SJCRH30 (cell line): ENCODE results near the gene KCND3. TPM values are rescaled to one million over a fixed set of nuclear protein-coding genes. Genes with fewer than 3 reads are reported as not detected.
"Not testable (repeated sequence)": the region's sequence is repeated elsewhere in the genome, so short reads cannot be mapped to it uniquely, and the experiment has no call there.

Experiments used
- DNase-seq, 2 experiments: peaks; one replicate each; pipeline ENCODE4 v3.0.0-alpha.2; 2015 to 2020
- H3K27ac ChIP-seq: fragments of 250-450 bp; sonication (Bioruptor Pico); 2 replicates; pipeline ENCODE4 v1.5.1; 2020; ENCODE audit warnings: mild to moderate bottlenecking, moderate library complexity
- H3K27me3 ChIP-seq: fragments of 250-450 bp; sonication (Bioruptor Pico); 2 replicates; pipeline ENCODE4 v1.5.1; 2020; ENCODE audit warnings: mild to moderate bottlenecking, moderate library complexity
- H3K36me3 ChIP-seq: fragments of 250-450 bp; sonication (Bioruptor Pico); 2 replicates; pipeline ENCODE4 v1.5.1; 2020; ENCODE audit warnings: mild to moderate bottlenecking, moderate library complexity
- H3K4me1 ChIP-seq: fragments of 250-450 bp; sonication (Bioruptor Pico); 2 replicates; pipeline ENCODE4 v1.5.1; 2020; ENCODE audit warnings: mild to moderate bottlenecking, moderate library complexity
- H3K4me3 ChIP-seq: fragments of 250-450 bp; sonication (Bioruptor Pico); 2 replicates; pipeline ENCODE4 v1.5.1; 2020; ENCODE audit warnings: mild to moderate bottlenecking, moderate library complexity
- H3K9me3 ChIP-seq: fragments of 250-450 bp; sonication (Bioruptor Pico); replicated peaks from 2 replicates; pipeline ENCODE4 v1.5.1; 2020; ENCODE audit warnings: mild to moderate bottlenecking, moderate library complexity
- total RNA-seq: library from RNA; depleted of rRNA; stranded (reverse); fragments of >200 nt; shearing (Covaris generic); gene quantifications from 2 replicates; pipeline ENCODE4 v1.2.3, GENCODE V29; 2014

Gene KCND3
- total RNA-seq, 1 experiment from 2014 or later, result 5.1 TPM

DNA sequence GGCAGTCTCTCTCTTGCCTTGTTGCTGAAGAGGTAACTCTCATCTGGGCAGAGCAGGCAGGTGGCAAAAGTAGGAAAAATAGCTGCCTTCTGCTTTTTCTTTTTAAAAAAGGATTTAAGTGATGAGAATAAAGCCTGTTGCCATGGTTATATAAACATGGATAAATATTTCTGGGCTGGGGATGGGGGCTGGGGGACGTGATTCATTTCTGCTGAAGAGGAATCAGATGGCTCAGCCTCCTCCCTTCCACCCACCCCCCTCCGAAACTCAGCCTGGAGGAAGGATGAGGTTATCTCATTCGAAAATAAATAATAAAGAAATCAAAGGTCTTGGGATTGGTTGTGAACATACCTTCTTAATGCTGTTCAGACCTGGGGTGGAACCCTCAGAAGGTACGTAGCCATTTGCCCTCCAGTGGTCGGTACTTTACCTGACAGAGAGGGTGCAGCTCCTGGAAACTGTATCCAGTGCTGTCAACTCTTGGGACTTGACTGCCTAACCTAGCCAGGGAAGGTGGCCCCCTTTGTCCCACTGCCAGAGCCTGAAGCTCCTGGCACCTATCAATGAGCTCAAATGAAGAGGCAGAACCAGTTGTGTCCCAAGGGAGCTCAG lies 246.4 kb downstream of the KCND3 start:
- Histone ChIP-seq H3K4me3 (no peak overlapping the region), H3K9me3 (no peaks in the 10 kb centered on the region), H3K27ac (no peak overlapping the region), H3K27me3 (no peaks in the 10 kb centered on the region), H3K36me3 (no peaks in the 10 kb centered on the region), H3K4me1 (no peaks in the 10 kb centered on the region; the same call in 1 of the 2 replicates)
- DNase-seq, result no peak

DNA sequence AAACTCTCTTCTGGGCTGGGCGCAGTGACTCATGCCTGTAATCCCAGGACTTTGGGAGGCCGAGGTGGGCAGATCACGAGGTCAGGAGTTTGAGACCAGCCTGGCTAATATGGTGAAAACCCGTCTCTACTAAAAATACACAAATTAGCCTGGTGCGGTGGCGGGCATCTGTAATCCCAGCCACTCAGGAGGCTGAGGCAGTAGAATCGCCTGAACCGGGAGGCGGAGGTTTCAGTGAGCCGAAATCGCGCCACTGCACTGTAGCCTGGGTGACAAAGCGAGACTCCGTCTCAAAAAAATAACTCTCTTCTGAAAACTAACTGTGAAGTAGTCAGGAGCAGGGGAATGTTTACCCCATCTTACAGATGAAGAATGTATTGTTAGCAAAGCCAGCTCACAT lies 247.2 kb downstream of the KCND3 start:
- not testable (repeated sequence) for H3K36me3 ChIP-seq, H3K4me1 ChIP-seq, H3K4me3 ChIP-seq, H3K9me3 ChIP-seq, DNase-seq, H3K27me3 ChIP-seq, H3K27ac ChIP-seq

DNA sequence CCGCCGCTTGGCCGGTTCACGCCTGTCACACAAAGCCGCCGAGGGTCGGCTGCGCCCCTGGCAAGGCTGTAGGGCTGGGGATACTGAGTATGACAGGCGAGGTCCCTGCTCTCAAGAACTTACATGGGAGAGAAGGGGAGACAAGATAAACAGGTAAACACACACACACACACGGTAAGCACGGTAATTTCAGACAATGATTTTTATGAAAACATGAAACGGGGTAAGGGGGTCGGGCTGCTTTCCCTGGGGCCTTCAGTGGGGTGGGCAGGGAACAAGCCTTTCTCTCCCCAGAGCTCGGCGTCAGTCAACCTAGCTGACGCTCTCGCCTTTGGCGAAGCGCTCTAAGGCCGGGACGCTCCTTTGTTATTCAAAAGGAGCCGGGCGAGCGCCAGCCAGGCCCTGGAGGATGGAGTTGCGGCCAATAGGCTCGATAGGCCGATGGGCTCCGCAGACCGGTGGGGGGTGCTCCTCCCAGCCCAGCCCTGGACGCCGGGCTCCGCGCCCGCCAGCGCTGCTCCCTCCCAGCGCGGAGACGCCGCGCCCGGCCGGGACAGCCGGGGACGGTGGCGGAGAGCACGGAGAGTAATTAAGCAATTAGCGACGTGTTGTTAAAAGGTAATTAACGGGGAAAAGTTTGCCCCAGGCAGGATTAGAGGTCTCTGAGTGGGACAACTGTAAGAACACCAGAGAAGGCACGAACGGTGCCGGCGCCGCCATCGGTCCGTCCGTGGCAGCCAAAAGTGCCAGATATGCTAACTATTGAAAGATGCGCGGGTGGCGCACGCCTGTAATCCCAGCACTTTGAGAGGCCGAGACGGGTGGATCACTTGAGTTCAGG lies 249.3 kb downstream of the KCND3 start:
- DNase-seq, result peak; percentile 83 to 86
- Histone ChIP-seq H3K4me1 (peaks cover 26% of the 10 kb centered on the region), H3K4me3 (peak overlapping the region; percentile 75), H3K27me3 (no peaks in the 10 kb centered on the region), H3K27ac (peak overlapping the region; percentile 91), H3K36me3 (no peaks in the 10 kb centered on the region; the same call in 1 of the 2 replicates), H3K9me3 (no peaks in the 10 kb centered on the region)

- peaks cover 34% of the 10 kb centered on the region for H3K4me1 ChIP-seq
- H3K27me3 ChIP-seq, result no peaks in the 10 kb centered on the region
- peak within 1 kb of the TSS; percentile 91 for H3K27ac ChIP-seq
- H3K9me3 ChIP-seq, result no peaks in the 10 kb centered on the region
- DNase-seq, result peak; percentile 95
- H3K4me3 ChIP-seq, result peak within 1 kb of the TSS; percentile 75
- peaks cover 4% of the 10 kb centered on the region; the same call in 1 of the 2 replicates for H3K36me3 ChIP-seq
Observed at GRCh38 chr1:111739194-111739924, 250.1 kb downstream of the KCND3 start, which contains the start of gene INKA2. Gene INKA2, minus strand, starts transcription at chr1:111739395. Its CDS starts 153 bp downstream, at chr1:111739242.

GRCh38 chr1:111738436-111739193 lies 250.9 kb downstream of the KCND3 start:
- H3K9me3 ChIP-seq, result no peaks in the 10 kb centered on the region
- peak; percentile 85 to 87 for DNase-seq
- H3K36me3 ChIP-seq, result peaks cover 4% of the 10 kb centered on the region; the same call in 1 of the 2 replicates
- peak overlapping the region; percentile 75 for H3K4me3 ChIP-seq
- H3K4me1 ChIP-seq, result peaks cover 40% of the 10 kb centered on the region
- peak overlapping the region; percentile 91 for H3K27ac ChIP-seq
- H3K27me3 ChIP-seq, result no peaks in the 10 kb centered on the region

- Histone ChIP-seq H3K27me3 (no peaks in the 10 kb centered on the region), H3K9me3 (no peaks in the 10 kb centered on the region), H3K27ac (peak overlapping the region; percentile 91), H3K4me3 (peak overlapping the region; percentile 75), H3K36me3 (peaks cover 4% of the 10 kb centered on the region; the same call in 1 of the 2 replicates), H3K4me1 (peaks cover 45% of the 10 kb centered on the region)
- no peak for DNase-seq
Observed at GRCh38 chr1:111738133-111738435, 251.4 kb downstream of the KCND3 start.

DNA sequence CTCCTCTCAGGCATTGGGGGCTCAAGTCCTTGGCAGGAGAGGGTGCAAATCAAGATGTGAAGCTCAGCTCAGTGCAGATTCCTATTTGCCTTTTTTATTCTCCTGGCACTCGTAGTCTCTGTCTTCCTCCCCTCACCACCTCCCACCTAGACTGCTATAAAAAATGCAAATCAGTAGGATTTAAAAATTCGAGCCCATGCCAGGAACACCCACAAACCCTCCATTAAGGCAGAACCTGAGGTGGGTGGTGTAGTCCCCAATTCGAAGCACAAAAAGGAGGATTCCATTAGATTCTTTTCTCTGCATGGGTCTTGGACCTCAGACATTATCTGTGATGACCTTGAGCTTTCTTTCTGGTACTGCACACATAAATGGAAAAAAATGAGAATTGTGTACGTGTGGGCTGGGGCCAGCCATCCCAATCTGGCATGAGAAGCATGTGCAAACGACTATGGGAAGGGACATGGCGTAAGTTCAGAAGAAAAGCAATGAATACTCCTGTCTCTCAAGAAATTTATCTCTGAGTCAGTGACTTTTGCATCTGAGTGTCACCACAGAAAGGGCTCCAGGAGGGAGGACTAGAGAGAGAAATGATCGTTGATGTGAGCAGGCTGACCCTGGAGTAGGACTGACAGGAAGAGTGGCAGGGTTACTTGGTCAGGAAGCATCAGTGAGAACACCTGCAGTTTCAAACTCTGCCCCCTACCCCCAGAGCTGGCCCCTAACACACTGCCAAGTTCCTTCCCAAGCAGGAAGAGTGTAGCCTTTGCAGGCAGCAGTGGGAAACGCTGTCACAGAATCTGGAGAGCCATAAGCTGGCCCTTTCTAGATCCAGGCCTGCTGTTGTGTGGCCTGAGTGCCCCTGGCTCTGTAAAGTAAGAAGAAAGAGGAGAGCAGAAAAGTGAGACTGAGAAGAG lies 252.0 kb downstream of the KCND3 start:
- peak in 1 of 2 experiments; percentile 32 for DNase-seq
- peaks cover 51% of the 10 kb centered on the region for H3K4me1 ChIP-seq
- peak overlapping the region; percentile 91 for H3K27ac ChIP-seq

DNA sequence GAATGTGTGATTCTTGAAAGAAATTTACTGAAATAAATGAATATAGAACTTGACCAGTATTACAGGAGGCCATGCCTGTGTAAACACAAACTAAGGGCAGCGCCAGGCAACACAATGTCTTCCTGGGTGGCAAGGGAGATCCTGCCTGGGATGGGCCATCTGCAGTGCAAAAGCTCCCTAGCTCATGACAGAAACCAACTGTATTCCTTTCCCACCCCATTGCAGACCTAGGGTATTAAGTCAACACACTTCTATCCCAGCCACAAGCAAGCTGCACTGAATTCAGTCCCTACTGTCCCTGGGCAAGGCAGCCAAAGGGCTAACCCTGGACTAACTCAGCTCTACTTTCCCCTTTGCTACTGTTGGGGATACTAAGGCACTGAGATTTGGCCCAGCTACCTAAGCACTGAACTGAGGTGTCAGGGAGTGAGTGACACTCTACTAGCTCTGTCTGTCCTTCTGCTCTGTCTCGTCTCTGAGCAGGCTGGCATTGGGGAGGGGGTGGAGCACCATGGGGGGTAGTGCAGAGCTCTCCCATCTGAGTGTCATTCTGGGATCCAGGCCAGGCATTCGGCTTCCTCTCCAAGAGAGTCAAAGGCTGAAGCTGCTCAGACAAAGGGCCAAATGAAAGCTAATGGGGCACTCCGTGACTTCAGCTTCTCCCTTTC lies 252.8 kb downstream of the KCND3 start:
- Histone ChIP-seq H3K27me3 (no peaks in the 10 kb centered on the region), H3K9me3 (no peaks in the 10 kb centered on the region), H3K36me3 (peaks cover 8% of the 10 kb centered on the region; the same call in 1 of the 2 replicates), H3K4me3 (peak overlapping the region; percentile 75; the same call in 1 of the 2 replicates), H3K27ac (peak overlapping the region; percentile 91), H3K4me1 (peaks cover 52% of the 10 kb centered on the region)
- peak; percentile 67 to 74 for DNase-seq

More for the DNA sequence above, 252.0 kb downstream of the KCND3 start:
- H3K9me3 ChIP-seq, result no peaks in the 10 kb centered on the region
- H3K36me3 ChIP-seq, result peaks cover 8% of the 10 kb centered on the region; the same call in 1 of the 2 replicates
- no peaks in the 10 kb centered on the region for H3K27me3 ChIP-seq
- peak overlapping the region; percentile 75 for H3K4me3 ChIP-seq

DNA sequence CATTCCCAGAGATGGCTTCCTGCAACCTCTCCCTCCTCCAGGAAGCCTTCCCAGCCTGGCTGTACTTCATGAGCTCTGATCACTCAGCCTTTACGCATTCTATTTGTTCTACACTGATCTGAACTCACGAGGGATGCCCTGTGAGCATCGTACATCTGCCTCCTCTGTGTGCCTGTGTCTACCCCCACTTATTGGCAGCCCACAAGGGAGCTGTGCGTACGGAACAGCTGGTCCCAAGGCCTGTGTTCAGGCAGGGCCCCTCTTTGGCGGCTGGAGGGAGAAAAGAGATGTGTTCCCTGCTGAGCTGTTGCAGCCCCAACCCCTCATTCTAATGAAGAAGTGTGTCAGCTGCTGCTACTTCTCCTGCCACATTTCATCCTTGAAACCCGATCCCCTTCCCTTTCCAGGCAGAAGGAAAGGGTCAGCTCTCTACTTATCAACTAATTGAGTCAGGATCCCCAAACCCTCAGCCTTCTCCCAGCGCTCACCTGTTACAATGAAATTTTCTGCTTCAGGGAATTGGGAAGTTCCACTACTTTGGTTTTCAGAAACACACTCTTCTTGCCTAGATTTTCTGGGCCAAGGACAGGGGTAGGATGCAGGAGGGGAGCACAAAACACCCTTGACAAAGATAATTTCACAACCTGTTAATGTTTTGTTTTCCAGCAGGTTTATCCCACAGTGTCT lies 253.5 kb downstream of the KCND3 start:
- H3K4me1 ChIP-seq, result peaks cover 53% of the 10 kb centered on the region
- no peaks in the 10 kb centered on the region for H3K9me3 ChIP-seq
- H3K36me3 ChIP-seq, result peaks cover 8% of the 10 kb centered on the region; the same call in 1 of the 2 replicates
- H3K27me3 ChIP-seq, result no peaks in the 10 kb centered on the region
- DNase-seq, result peak; percentile 97 to 98
- H3K27ac ChIP-seq, result peak overlapping the region; percentile 91
- H3K4me3 ChIP-seq, result no peak overlapping the region

DNA sequence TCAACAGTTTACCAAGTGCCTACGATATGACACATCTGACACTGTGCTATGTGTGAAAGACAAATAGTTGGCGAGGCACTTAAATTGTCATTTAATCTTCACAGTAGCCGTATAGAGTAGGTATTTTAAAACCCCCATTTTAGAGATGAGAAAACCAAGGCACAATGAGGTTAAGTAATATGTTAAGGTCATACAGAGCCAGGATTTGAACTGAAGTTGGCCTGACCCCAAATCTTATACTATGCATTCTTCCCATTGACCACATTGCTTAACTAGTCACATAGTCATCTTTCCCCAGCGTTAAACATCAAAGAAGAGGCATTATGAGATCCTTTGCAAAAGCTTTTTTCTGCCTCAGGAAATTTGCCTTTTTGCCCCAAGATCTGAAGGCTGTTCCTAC lies 254.1 kb downstream of the KCND3 start:
- no peak for DNase-seq
- H3K36me3 ChIP-seq, result peaks cover 11% of the 10 kb centered on the region; the same call in 1 of the 2 replicates
- H3K4me3 ChIP-seq, result no peak overlapping the region
- peaks cover 60% of the 10 kb centered on the region for H3K4me1 ChIP-seq
- H3K27me3 ChIP-seq, result no peaks in the 10 kb centered on the region
- peak overlapping the region; percentile 91 for H3K27ac ChIP-seq
- no peaks in the 10 kb centered on the region for H3K9me3 ChIP-seq

DNA sequence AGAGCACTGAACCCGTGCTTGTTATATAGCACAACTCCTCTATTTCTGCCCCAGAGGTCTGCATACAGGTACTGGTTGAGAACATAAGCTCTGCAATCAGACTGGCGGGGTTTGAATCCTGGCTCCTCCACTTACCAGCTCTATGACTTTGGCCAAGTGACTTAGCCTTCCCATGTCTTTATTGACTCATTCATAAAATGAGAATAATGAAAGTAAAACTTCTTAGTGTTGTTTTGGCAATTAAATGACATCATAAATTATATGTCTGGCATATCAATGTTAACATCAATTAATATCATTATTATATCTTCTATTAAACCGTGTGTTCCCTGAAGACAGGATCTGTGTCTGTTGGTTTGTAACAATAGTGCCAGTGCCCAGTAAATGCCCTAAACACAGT lies 254.6 kb downstream of the KCND3 start:
- DNase-seq, result no peak

DNA sequence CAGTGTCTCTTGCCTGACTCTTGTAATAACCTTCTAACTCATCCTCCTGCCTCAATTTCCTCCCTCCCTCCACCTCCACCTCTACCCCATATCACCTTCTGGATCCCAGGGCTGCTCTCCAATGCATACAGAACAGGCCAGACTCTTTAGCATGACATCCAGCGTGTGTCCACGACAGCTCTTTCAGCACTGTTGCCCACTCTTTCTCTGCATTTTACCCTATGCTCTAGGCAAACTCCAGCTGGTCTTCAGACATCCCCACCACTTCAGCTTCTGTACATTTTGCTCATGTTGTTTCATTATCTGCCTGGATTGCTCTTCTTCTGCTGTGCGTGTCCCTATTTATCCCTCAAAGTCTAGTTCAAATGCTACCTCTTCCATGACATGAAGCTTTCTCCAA lies 255.0 kb downstream of the KCND3 start:
- peaks cover 69% of the 10 kb centered on the region for H3K4me1 ChIP-seq
- H3K4me3 ChIP-seq, result no peak overlapping the region
- peak overlapping the region; percentile 71 for H3K27ac ChIP-seq
- H3K9me3 ChIP-seq, result no peaks in the 10 kb centered on the region
- H3K27me3 ChIP-seq, result no peaks in the 10 kb centered on the region
- peaks cover 11% of the 10 kb centered on the region; the same call in 1 of the 2 replicates for H3K36me3 ChIP-seq
- no peak for DNase-seq

More for the DNA sequence above, 254.6 kb downstream of the KCND3 start:
- no peaks in the 10 kb centered on the region for H3K27me3 ChIP-seq
- peaks cover 11% of the 10 kb centered on the region; the same call in 1 of the 2 replicates for H3K36me3 ChIP-seq
- H3K9me3 ChIP-seq, result no peaks in the 10 kb centered on the region
- peaks cover 64% of the 10 kb centered on the region for H3K4me1 ChIP-seq
- H3K27ac ChIP-seq, result no peak overlapping the region; the same call in 1 of the 2 replicates
- no peak overlapping the region for H3K4me3 ChIP-seq
